Fibroblast of lung (primary cell): ENCODE data around the gene KIF20B. TPM values are rescaled to one million over a fixed set of nuclear protein-coding genes. Genes with fewer than 3 reads are reported as not detected.

Experiments
- DNase-seq, 2 donors: peaks; one replicate each; pipeline versions ENCODE4 v3.0.0 to v3.0.0-alpha.2; 2010; ENCODE audit warnings: low read depth in 2 of 2
- H2AFZ ChIP-seq: 2 replicates; pipeline ENCODE4 v1.5.1; 2012; ENCODE audit warnings: low read length, control low read depth, inconsistent platforms
- H3K27ac ChIP-seq: 2 replicates; pipeline ENCODE4 v1.5.1; 2011; ENCODE audit warnings: low read length, control low read depth; ENCODE audit not compliant: insufficient read depth
- H3K27me3 ChIP-seq: 2 replicates; pipeline ENCODE4 v1.5.1; 2011; ENCODE audit warnings: mild to moderate bottlenecking, low read length; ENCODE audit not compliant: control insufficient read depth, insufficient read depth
- H3K36me3 ChIP-seq: 2 replicates; pipeline ENCODE4 v1.5.1; 2011; ENCODE audit warnings: low read length; ENCODE audit not compliant: control insufficient read depth, insufficient read depth
- H3K4me1 ChIP-seq: 2 replicates; pipeline ENCODE4 v1.5.1; 2011; ENCODE audit warnings: low read length; ENCODE audit not compliant: control insufficient read depth, insufficient read depth; ENCODE audit errors: extremely low read depth
- H3K4me2 ChIP-seq: 2 replicates; pipeline ENCODE4 v1.5.1; 2011; ENCODE audit warnings: low read length, control low read depth; ENCODE audit not compliant: insufficient read depth; ENCODE audit errors: extremely low read depth
- H3K4me3 ChIP-seq, 4 experiments: fragments of 200-600 bp in 1 of 4; sonication (generic) in 1 of 4; replicated peaks in 1 of 4; 2 replicates each; pipeline ENCODE4 v1.5.1; 2011 to 2016; ENCODE audit warnings: low read length in 4 of 4, low read depth in 3 of 4, mild to moderate bottlenecking in 3 of 4, control low read depth in 2 of 4, inconsistent platforms in 1 of 4, mixed read lengths in 1 of 4; ENCODE audit not compliant: insufficient read depth in 1 of 4; ENCODE audit errors: control extremely low read depth in 1 of 4
- H3K79me2 ChIP-seq: 2 replicates; pipeline ENCODE4 v1.5.1; 2012; ENCODE audit warnings: mild to moderate bottlenecking, low read length, inconsistent platforms; ENCODE audit not compliant: control insufficient read depth, insufficient read depth
- H3K9ac ChIP-seq: 2 replicates; pipeline ENCODE4 v1.5.1; 2011; ENCODE audit warnings: mild to moderate bottlenecking, low read length, control low read depth; ENCODE audit not compliant: insufficient read depth
- H3K9me3 ChIP-seq: 2 replicates; pipeline ENCODE4 v1.5.1; 2012; ENCODE audit warnings: low read depth, low read length; ENCODE audit not compliant: control insufficient read depth, insufficient read depth
- H4K20me1 ChIP-seq: 2 replicates; pipeline ENCODE4 v1.5.1; 2011; ENCODE audit warnings: low read length; ENCODE audit not compliant: control insufficient read depth, insufficient read depth; ENCODE audit errors: extremely low read depth
- EZH2 ChIP-seq: IDR thresholded peaks from 2 replicates; pipeline ENCODE4 v1.5.1; 2012; ENCODE audit warnings: low read length, control low read depth, mild to moderate bottlenecking; ENCODE audit errors: missing control alignments
- polyA plus RNA-seq, 2 donors: library from polyadenylated mRNA; depleted of rRNA in 1 of 2; stranded (reverse) in 1 of 2; unstranded in 1 of 2; fragments of >200 nt; gene quantifications; 2 replicates each; pipeline ENCODE4 v1.2.1, GENCODE V29; 2011 to 2012; ENCODE audit warnings: missing spikeins in 1 of 2
- total RNA-seq: library from RNA; depleted of rRNA; stranded (reverse); fragments of >200 nt; gene quantifications from 2 replicates; pipeline ENCODE4 v1.2.1, GENCODE V29; 2014
- TF ChIP-seq, protein P1 (sequence below), 2 donors: IDR thresholded peaks in 1 of 2; conservative IDR thresholded peaks in 1 of 2; 1 replicate in 1 of 2; 2 replicates in 1 of 2; pipeline ENCODE4 v1.5.1; 2011 to 2012; ENCODE audit warnings: low read length in 2 of 2, control low read depth in 1 of 2, inconsistent platforms in 1 of 2, low read depth in 1 of 2, mild to moderate bottlenecking in 1 of 2

Gene KIF20B
- total and polyA plus RNA-seq, 2 donors (not counting 1 experiment from before 2014, with no cell fraction given): 5.6 to 9.2 TPM

DNA sequence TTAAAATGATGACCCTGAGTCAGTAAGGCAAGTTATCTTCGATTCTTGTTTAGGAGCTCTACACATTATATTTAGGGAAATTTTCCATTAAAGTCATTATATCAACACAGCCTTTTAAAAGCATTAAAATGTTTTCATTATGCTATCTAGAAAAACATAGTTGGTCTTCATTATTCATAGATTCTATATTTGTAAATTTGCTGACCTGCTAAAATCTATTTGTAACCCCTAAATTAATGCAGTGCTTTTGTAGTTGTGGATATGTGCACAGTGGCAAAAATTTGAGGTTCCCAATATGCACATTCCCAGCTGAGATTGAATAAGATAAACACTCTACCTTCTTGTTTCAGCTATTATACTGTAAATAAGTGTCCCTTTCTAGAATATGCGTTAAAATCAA is 81.1 kb downstream of the KIF20B start:
- no peaks in the 10 kb centered on the region for H3K79me2 ChIP-seq
- DNase-seq: no peak
- no peaks in the 10 kb centered on the region for H3K36me3 ChIP-seq
- H3K9ac ChIP-seq: no peak overlapping the region
- no peaks in the 10 kb centered on the region for H4K20me1 ChIP-seq
- H3K27ac ChIP-seq: no peak overlapping the region
- H2AFZ ChIP-seq: no peak overlapping the region
- H3K4me1 ChIP-seq: no peaks in the 10 kb centered on the region
- H3K4me2 ChIP-seq: no peak overlapping the region
- H3K4me3 ChIP-seq: no peak overlapping the region
- TF ChIP-seq, protein P1, sequence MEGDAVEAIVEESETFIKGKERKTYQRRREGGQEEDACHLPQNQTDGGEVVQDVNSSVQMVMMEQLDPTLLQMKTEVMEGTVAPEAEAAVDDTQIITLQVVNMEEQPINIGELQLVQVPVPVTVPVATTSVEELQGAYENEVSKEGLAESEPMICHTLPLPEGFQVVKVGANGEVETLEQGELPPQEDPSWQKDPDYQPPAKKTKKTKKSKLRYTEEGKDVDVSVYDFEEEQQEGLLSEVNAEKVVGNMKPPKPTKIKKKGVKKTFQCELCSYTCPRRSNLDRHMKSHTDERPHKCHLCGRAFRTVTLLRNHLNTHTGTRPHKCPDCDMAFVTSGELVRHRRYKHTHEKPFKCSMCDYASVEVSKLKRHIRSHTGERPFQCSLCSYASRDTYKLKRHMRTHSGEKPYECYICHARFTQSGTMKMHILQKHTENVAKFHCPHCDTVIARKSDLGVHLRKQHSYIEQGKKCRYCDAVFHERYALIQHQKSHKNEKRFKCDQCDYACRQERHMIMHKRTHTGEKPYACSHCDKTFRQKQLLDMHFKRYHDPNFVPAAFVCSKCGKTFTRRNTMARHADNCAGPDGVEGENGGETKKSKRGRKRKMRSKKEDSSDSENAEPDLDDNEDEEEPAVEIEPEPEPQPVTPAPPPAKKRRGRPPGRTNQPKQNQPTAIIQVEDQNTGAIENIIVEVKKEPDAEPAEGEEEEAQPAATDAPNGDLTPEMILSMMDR (conservative IDR thresholded peaks at IDR 0.05 in 1 of 2, IDR thresholded peaks at IDR 0.05 in 1 of 2; ENCODE audit: low read depth in 1 of 2, low read length in 2 of 2): no peak
- TF ChIP-seq EZH2: no peak
- no peaks in the 10 kb centered on the region for H3K27me3 ChIP-seq
- no peaks in the 10 kb centered on the region for H3K9me3 ChIP-seq

DNA sequence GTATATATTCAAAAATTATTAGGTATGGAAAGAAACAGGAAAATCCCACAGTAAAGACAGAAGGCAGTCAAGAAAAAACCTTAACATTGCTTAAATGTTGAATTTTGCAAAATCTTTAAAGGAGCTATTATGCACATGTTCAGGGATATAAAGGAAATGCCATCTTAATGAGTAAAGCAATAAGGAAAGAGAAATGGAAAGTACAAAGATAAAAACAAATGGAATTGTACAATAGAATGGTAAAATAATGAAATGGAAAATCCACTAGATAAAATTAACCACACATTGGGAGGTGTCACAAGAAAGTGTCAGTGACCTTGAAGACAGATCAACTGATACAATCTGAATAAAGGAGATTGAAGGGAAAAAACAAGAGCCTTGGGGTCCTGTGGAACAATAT is 82.0 kb downstream of the KIF20B start:
- no peak for TF ChIP-seq EZH2
- TF ChIP-seq, protein P1 (conservative IDR thresholded peaks at IDR 0.05 in 1 of 2, IDR thresholded peaks at IDR 0.05 in 1 of 2; ENCODE audit: low read depth in 1 of 2, low read length in 2 of 2): no peak
- peak; percentile 7 to 22 for DNase-seq
- Histone ChIP-seq H3K9ac (no peak overlapping the region), H3K36me3 (no peaks in the 10 kb centered on the region), H3K27ac (no peak overlapping the region), H3K4me2 (no peak overlapping the region), H3K79me2 (no peaks in the 10 kb centered on the region), H3K4me1 (no peaks in the 10 kb centered on the region), H3K27me3 (no peaks in the 10 kb centered on the region), H3K9me3 (no peaks in the 10 kb centered on the region), H3K4me3 (no peak overlapping the region), H2AFZ (no peak overlapping the region), H4K20me1 (no peaks in the 10 kb centered on the region)

DNA sequence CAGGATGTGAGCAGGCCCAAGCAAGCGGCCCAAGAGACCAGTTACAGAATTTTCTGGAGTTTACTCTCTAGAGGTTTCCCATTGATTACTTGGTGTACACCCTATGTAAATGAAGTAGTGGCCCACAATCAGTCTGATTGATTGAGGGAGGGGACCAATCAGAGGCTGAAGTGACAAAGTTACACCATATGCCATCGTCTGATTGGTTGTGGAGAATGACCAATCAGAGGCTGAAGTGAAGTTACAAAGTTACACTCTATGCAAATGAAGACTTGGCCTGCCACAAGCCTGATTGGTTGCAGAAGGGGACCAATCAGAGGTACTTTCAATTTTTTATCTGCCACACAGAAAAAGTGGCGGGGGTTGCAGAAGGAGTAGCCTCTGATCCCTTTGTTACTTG is 83.7 kb downstream of the KIF20B start:
- Histone ChIP-seq H3K36me3 (no peaks in the 10 kb centered on the region), H3K79me2 (no peaks in the 10 kb centered on the region), H3K4me2 (no peak overlapping the region), H3K27me3 (no peaks in the 10 kb centered on the region), H4K20me1 (no peaks in the 10 kb centered on the region), H3K4me3 (no peak overlapping the region), H3K9ac (no peak overlapping the region), H3K4me1 (no peaks in the 10 kb centered on the region), H2AFZ (no peak overlapping the region), H3K9me3 (no peaks in the 10 kb centered on the region), H3K27ac (no peak overlapping the region)
- TF ChIP-seq, protein P1 (conservative IDR thresholded peaks at IDR 0.05 in 1 of 2, IDR thresholded peaks at IDR 0.05 in 1 of 2; ENCODE audit: low read depth in 1 of 2, low read length in 2 of 2): no peak
- no peak for TF ChIP-seq EZH2
- DNase-seq: no peak
